VCaP (cell line): ENCODE measurements around the gene PBX3.

Experiments
- H3K27ac ChIP-seq: fragments of 450-650 bp; 2 replicates; pipeline ENCODE4 v1.5.1; 2017
- TF ChIP-seq, protein P1 (sequence below): fragments of 450-650 bp; conservative IDR thresholded peaks from 2 replicates; pipeline ENCODE4 v1.5.1; 2017; ENCODE audit warnings: mild to moderate bottlenecking, moderate library complexity

PBX3 gene

DNA sequence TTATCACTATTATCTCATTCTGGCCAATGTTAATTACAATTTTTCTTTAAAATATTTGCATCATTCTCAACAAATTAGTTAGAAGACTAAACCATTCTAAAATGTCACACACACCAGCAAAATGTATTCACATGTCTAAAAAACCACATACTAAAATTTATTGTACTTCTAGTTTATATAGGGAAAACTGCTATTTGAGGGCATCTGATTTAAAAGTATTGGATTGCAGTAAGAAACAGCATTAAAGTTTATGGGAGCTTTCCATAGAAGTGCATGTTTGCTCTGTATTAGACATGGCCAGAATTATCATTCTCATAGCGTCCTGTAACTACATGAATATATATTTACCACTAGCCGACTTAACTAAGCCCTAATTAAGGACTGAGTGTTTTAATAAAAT is 150.3 kb downstream of the PBX3 start:
- TF ChIP-seq, protein P1, sequence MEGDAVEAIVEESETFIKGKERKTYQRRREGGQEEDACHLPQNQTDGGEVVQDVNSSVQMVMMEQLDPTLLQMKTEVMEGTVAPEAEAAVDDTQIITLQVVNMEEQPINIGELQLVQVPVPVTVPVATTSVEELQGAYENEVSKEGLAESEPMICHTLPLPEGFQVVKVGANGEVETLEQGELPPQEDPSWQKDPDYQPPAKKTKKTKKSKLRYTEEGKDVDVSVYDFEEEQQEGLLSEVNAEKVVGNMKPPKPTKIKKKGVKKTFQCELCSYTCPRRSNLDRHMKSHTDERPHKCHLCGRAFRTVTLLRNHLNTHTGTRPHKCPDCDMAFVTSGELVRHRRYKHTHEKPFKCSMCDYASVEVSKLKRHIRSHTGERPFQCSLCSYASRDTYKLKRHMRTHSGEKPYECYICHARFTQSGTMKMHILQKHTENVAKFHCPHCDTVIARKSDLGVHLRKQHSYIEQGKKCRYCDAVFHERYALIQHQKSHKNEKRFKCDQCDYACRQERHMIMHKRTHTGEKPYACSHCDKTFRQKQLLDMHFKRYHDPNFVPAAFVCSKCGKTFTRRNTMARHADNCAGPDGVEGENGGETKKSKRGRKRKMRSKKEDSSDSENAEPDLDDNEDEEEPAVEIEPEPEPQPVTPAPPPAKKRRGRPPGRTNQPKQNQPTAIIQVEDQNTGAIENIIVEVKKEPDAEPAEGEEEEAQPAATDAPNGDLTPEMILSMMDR: no peak
- H3K27ac ChIP-seq: no peak overlapping the region

DNA sequence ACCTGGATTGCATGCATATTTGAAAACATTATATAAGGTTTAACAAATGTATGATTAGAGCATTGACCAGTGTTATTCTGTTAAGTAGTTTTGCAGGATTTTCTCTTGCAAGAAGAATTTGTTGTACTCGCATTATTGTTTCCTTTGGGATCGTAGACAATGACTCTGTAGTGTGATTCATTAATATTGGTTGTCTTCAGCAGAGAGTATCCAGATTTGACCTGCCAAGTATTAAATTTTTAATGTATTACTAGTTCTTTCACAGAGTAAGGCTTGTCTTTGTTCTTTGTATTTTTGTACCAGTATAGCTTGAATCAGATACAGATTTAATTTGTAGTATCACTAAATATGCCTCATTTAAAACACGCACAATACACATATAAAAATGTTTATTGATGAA is 155.0 kb downstream of the PBX3 start:
- H3K27ac ChIP-seq: no peak overlapping the region
- TF ChIP-seq, protein P1: no peak

DNA sequence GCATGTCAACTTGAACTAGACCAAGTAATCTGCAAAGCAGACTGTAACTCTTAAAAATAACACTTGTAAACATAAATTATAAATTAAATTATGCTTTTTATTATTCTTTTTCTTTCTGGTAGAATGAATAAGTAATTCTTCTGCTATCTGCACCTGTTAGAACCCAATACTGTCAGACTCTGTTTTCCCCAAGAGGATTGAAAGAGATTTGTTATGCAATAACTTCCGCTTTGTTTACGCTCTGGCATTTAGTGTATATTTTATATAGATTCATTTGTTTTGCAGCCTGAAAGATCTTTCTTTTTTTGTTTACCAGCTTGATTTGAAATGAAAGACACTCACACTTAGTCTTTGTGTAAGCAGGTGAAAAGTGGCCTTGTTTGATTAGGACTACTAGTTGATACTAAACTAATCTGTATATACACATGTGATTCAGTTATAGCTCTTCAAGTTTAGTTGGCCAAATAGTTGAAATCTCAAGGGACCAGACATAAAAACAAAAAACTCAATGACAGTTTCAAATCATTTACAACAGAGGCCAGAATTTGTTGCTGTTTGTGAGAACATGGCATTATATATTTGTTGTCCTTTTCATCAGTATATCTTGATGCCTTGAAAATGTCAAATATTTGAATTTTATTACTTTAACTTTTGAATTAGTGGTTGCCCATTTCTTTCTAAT is 155.8 kb downstream of the PBX3 start:
- H3K27ac ChIP-seq: peak overlapping the region; percentile 81
- TF ChIP-seq, protein P1: no peak

DNA sequence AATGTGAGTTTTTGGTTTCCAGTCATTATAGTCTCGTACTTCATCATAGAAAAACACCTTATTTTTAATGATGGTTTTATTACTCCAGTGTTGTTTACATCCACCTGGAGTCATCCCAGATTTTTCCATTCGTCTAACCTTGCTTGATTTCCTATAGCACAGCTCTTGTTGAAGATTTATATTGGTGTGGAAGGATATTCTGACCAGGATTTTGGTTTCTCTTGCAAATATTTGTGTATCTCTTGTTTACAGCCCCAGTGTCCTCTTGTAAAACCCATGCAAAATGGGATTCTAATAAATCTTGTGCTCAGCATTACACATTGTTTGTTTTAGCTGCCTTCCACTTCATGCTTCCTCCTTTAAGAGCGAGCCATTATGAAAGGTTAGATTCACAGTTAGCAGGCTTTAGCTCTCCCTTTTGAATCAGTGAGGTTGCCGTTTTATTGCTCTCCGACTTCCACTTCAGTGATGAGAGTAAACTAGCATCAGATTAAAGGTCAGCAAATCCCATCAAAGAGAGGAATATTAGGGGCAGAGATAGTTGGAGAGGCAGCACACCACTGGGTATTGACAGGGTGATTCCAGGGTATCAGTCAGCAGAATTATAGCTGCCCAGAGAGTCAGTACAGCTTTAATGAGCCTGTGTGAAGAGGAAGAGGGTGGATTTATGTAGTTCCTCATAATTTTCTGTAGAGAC is 157.1 kb downstream of the PBX3 start:
- H3K27ac ChIP-seq: peak overlapping the region; percentile 81
- TF ChIP-seq, protein P1: no peak

DNA sequence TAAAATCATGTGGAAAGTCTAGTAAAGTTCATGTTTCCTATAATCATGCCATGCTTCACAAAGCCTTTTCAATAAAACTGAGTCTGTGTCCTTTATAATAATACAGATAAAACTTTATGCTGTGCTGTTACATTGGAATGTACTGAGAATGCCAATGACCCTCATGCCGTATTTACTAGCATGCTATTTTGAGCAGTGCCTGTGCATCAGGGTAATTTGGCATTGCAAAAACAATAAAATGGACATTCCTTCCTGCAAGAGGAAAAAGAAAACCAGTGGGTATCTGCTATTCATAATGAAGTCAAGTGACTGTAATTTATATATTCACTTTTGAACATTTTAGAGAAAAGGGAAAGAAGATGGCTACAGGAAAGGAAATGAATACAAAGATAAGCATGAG is 159.0 kb downstream of the PBX3 start:
- H3K27ac ChIP-seq: peak overlapping the region; percentile 81
- TF ChIP-seq, protein P1: no peak

- TF ChIP-seq, protein P1: no peak
- no peak overlapping the region for H3K27ac ChIP-seq
Measured at GRCh38 chr9:125906893-125907292, 159.7 kb downstream of the PBX3 start.

DNA sequence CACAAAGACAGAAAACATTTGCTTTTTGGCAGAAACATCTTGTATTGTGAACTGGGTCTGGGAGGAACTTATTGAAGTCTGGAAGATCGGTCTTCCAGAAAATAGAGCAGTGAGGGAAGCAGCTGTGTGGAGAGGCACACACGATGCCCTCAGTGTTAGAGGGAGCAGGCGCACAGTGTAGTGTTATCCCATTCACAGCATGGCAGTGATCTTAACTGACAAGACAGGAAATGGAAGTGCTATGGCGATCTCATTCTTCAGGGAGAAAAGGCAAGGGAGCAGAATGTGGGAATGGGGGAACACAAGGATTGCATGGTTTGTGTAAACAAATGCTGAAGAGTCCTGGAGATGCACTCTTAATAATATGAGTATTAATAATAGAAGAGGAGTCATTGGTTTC is 161.0 kb downstream of the PBX3 start:
- TF ChIP-seq, protein P1: no peak
- H3K27ac ChIP-seq: no peak overlapping the region
